Endothelial cell of umbilical vein (primary cell): ENCODE measurements around the gene PLXNA1. TPM values are rescaled to one million over a fixed set of nuclear protein-coding genes. Genes with fewer than 3 reads are reported as not detected.

ENCODE experiments used
- BruUV-seq: library from RNA; stranded (reverse); fragments of 400-500 nt; replicated peaks from 2 replicates; lab custom pipeline; 2021; lab: Mats Ljungman, UMichigan
- CTCF ChIA-PET: fragments of 300-600, 350-600 bp; sonication (Branson Sonifier 250); formaldehyde crosslinking; loops from one replicate; lab custom pipeline; 2021; ENCODE audit warnings: antibody characterized with exemption, inconsistent platforms; lab: Charles Lee
- POLR2A ChIA-PET: fragments of 300-600, 350-600 bp; sonication (Branson Sonifier 250); formaldehyde crosslinking; loops from one replicate; lab custom pipeline; 2021; ENCODE audit warnings: antibody characterized with exemption, inconsistent platforms; lab: Charles Lee
- DNase-seq: peaks from one replicate; pipeline ENCODE4 v3.0.0-alpha.2; 2011; ENCODE audit warnings: low read depth, low spot score
- FAIRE-seq: peaks from 2 replicates; lab custom pipeline; 2011; peaks lifted over from hg19 to GRCh38; lab: Jason Lieb, UNC
- H2AFZ ChIP-seq: 2 replicates; pipeline ENCODE4 v1.6.0; 2012; ENCODE audit warnings: low read depth, low read length, control low read depth, inconsistent platforms
- H3K27ac ChIP-seq: 2 replicates; pipeline ENCODE4 v1.5.1; 2011; ENCODE audit warnings: low read depth, mild to moderate bottlenecking, control low read depth, low read length, moderate library complexity; ENCODE audit not compliant: insufficient read depth
- H3K27me3 ChIP-seq, 2 experiments: 2 replicates each; pipeline versions ENCODE4 v1.6.0 to v1.6.1; 2011; ENCODE audit warnings: low read length in 2 of 2, mixed read lengths in 1 of 2; ENCODE audit not compliant: control insufficient read depth in 2 of 2, insufficient read depth in 2 of 2
- H3K36me3 ChIP-seq, 2 experiments: 2 replicates in 1 of 2; 3 replicates in 1 of 2; pipeline ENCODE4 v1.5.1; 2011; ENCODE audit warnings: low read length in 2 of 2, mild to moderate bottlenecking in 1 of 2, moderate library complexity in 1 of 2; ENCODE audit not compliant: control insufficient read depth in 2 of 2, insufficient read depth in 2 of 2; ENCODE audit errors: extremely low read depth in 1 of 2
- H3K4me1 ChIP-seq: 3 replicates; pipeline ENCODE4 v1.5.1; 2011; ENCODE audit warnings: mild to moderate bottlenecking, low read length; ENCODE audit not compliant: control insufficient read depth, insufficient read depth; ENCODE audit errors: extremely low read depth
- H3K4me2 ChIP-seq: 2 replicates; pipeline ENCODE4 v1.6.1; 2011; ENCODE audit warnings: low read length, control low read depth, mixed read lengths; ENCODE audit not compliant: insufficient read depth
- H3K4me3 ChIP-seq, 3 experiments: fragments of 200-600 bp in 1 of 3; sonication (generic), shearing (Covaris generic) in 1 of 3; replicated peaks in 1 of 3; 2 replicates each; pipeline ENCODE4 v1.5.1; 2011 to 2016; ENCODE audit warnings: control low read depth in 3 of 3, low read length in 3 of 3, mild to moderate bottlenecking in 2 of 3, inconsistent platforms in 1 of 3, low read depth in 1 of 3, moderate library complexity in 1 of 3; ENCODE audit not compliant: insufficient read depth in 1 of 3
- H3K79me2 ChIP-seq: 2 replicates; pipeline ENCODE4 v1.6.0; 2012; ENCODE audit warnings: low read length, inconsistent platforms; ENCODE audit not compliant: control insufficient read depth, insufficient read depth
- H3K9ac ChIP-seq: replicated peaks from 2 replicates; pipeline ENCODE3; 2011; ENCODE audit warnings: low read length, control low read depth; ENCODE audit not compliant: insufficient read depth; ENCODE audit errors: extremely low read depth
- H3K9me1 ChIP-seq: replicated peaks from 3 replicates; pipeline ENCODE4 v1.6.0; 2011; ENCODE audit warnings: mild to moderate bottlenecking, low read length; ENCODE audit not compliant: control insufficient read depth, insufficient read depth; ENCODE audit errors: extremely low read depth
- H3K9me3 ChIP-seq: replicated peaks from 2 replicates; pipeline ENCODE4 v1.5.1; 2012; ENCODE audit warnings: low read length, inconsistent platforms; ENCODE audit not compliant: control insufficient read depth, insufficient read depth
- H4K20me1 ChIP-seq: replicated peaks from 2 replicates; pipeline ENCODE3; 2011; ENCODE audit warnings: mild to moderate bottlenecking, low read length; ENCODE audit not compliant: control insufficient read depth, insufficient read depth; ENCODE audit errors: extremely low read depth
- EZH2 ChIP-seq: IDR thresholded peaks from 2 replicates; pipeline ENCODE4 v1.6.1; 2012; ENCODE audit warnings: borderline replicate concordance, low read depth, mild to moderate bottlenecking, moderate library complexity, low read length, inconsistent platforms; ENCODE audit not compliant: severe bottlenecking
- FOS ChIP-seq: IDR thresholded peaks from 2 replicates; pipeline ENCODE4 v1.6.1; 2011; ENCODE audit warnings: mild to moderate bottlenecking, low read length, moderate library complexity, borderline replicate concordance; ENCODE audit not compliant: insufficient read depth
- POLR2A ChIP-seq: IDR thresholded peaks from 2 replicates; pipeline ENCODE4 v1.6.1; 2012; ENCODE audit warnings: low read depth, mild to moderate bottlenecking, control low read depth, low read length
- dilution Hi-C: fragments of 300-500 bp; cut with MboI; formaldehyde crosslinking; loops from one replicate; pipeline ENCODE4 v1.15.0; 2019; ENCODE audit warnings: low sequenced_read_pairs; ENCODE audit not compliant: extremely low pct_ligation_motif_present
- intact Hi-C: fragments of 100-400 bp; cut with micrococcal nuclease; formaldehyde crosslinking; loops from one replicate; pipeline ENCODE4 v1.10.0; 2022
- polyA plus RNA-seq, 4 experiments: library from polyadenylated mRNA; depleted of rRNA in 3 of 4; stranded (reverse) in 3 of 4; unstranded in 1 of 4; fragments of >200 nt; gene quantifications; 2 replicates each; pipeline versions ENCODE4 v1.2.1 to v1.2.3, GENCODE V29; 2011 to 2012; ENCODE audit warnings: missing spikeins in 1 of 4
- total RNA-seq: library from RNA; stranded (reverse); gene quantifications from 2 replicates; pipeline ENCODE4 v1.2.3, GENCODE V29; 2021
- TF ChIP-seq, protein P1 (sequence below): IDR thresholded peaks from 2 replicates; pipeline ENCODE4 v1.6.1; 2011; ENCODE audit not compliant: insufficient read depth, insufficient read length
- TF ChIP-seq, protein P2 (sequence below), 2 donors: IDR thresholded peaks; 1 replicate in 1 of 2; 2 replicates in 1 of 2; pipeline ENCODE4 v1.5.1; 2011; ENCODE audit warnings: low read length in 2 of 2, mild to moderate bottlenecking in 2 of 2, moderate library complexity in 2 of 2, control low read depth in 1 of 2, inconsistent platforms in 1 of 2, low read depth in 1 of 2; ENCODE audit not compliant: insufficient read depth in 1 of 2; ENCODE audit errors: extremely low read depth in 1 of 2

Gene PLXNA1
- total and polyA plus RNA-seq, 2 donors (not counting 3 experiments of a cell fraction or from before 2014, with no cell fraction given), result 14.1 to 18.4 TPM

- no TSS peak for BruUV-seq
- Histone ChIP-seq H3K79me2 (no peaks in the 10 kb centered on the region), H4K20me1 (no peaks in the 10 kb centered on the region), H3K9me3 (no peaks in the 10 kb centered on the region), H3K4me3 (no peak overlapping the region), H3K36me3 (peaks cover 0 to 2% of the 10 kb centered on the region in 2 experiments), H3K4me1 (no peaks in the 10 kb centered on the region), H3K27me3 (no peaks in the 10 kb centered on the region), H3K9me1 (no peaks in the 10 kb centered on the region), H3K27ac (no peak overlapping the region), H3K9ac (no peak overlapping the region), H2AFZ (no peak overlapping the region), H3K4me2 (no peak overlapping the region)
- TF ChIP-seq, protein P1, sequence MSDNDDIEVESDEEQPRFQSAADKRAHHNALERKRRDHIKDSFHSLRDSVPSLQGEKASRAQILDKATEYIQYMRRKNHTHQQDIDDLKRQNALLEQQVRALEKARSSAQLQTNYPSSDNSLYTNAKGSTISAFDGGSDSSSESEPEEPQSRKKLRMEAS, result no peak
- no peak for TF ChIP-seq EZH2
- TF ChIP-seq, protein P2, sequence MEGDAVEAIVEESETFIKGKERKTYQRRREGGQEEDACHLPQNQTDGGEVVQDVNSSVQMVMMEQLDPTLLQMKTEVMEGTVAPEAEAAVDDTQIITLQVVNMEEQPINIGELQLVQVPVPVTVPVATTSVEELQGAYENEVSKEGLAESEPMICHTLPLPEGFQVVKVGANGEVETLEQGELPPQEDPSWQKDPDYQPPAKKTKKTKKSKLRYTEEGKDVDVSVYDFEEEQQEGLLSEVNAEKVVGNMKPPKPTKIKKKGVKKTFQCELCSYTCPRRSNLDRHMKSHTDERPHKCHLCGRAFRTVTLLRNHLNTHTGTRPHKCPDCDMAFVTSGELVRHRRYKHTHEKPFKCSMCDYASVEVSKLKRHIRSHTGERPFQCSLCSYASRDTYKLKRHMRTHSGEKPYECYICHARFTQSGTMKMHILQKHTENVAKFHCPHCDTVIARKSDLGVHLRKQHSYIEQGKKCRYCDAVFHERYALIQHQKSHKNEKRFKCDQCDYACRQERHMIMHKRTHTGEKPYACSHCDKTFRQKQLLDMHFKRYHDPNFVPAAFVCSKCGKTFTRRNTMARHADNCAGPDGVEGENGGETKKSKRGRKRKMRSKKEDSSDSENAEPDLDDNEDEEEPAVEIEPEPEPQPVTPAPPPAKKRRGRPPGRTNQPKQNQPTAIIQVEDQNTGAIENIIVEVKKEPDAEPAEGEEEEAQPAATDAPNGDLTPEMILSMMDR (IDR thresholded peaks at IDR 0.05; ENCODE audit: extremely low read depth in 1 of 2, insufficient read depth in 1 of 2, low read depth in 1 of 2, low read length in 2 of 2), result no peak
- intact Hi-C loops, result no loop called here
- dilution Hi-C loops, result no loop called here
- POLR2A ChIA-PET, result no interaction called here
- DNase-seq (no peak), FAIRE-seq (no peak)
- CTCF ChIA-PET, result no interaction called here
Measured at GRCh38 chr3:126993436-126993835, 10.5 kb downstream of the PLXNA1 start.

DNA sequence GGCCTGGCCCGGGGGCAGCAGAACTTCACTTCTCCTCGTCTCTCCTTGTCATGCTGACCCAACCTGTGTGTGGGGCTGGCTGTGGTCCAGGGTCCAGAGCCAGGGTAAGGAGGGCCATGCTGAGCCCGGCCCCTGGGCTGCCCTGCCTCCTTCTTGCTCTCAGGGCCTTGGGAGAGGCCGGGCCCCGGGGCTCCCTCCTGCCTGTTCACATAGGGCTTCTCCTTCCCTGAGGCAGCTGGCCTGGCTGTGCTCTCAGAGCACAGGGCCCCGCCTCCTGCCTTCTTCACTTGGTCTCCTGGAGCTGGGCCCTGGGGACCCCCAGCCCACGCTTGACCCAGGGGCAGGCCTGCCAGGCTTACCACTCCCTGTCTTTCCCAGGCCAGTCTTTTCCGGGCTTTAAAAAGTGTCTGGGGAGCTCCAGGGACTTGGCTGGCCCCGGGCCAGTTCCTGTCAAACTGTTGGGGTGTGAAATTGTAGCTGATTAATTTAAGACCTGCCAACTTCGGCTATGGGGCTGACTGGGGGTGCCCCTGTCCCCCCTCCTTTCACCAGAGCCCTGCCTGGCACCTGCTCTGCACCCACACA lies 11.8 kb downstream of the PLXNA1 start:
- FAIRE-seq (no peak), DNase-seq (no peak)
- intact Hi-C loops (no loop called here), dilution Hi-C loops (no loop called here)
- no peaks in the 10 kb centered on the region for H3K9me3 ChIP-seq
- H3K79me2 ChIP-seq, result no peaks in the 10 kb centered on the region
- TF ChIP-seq FOS (no peak), POLR2A (no peak)
- TF ChIP-seq, protein P2 (IDR thresholded peaks at IDR 0.05; ENCODE audit: extremely low read depth in 1 of 2, insufficient read depth in 1 of 2, low read depth in 1 of 2, low read length in 2 of 2), result no peak
- no peaks in the 10 kb centered on the region for H4K20me1 ChIP-seq
- BruUV-seq, result no TSS peak
- H3K4me3 ChIP-seq, result no peak overlapping the region
- H2AFZ ChIP-seq, result no peak overlapping the region
- H3K27ac ChIP-seq, result no peak overlapping the region
- no peaks in the 10 kb centered on the region for H3K4me1 ChIP-seq
- no peak overlapping the region for H3K9ac ChIP-seq
- H3K4me2 ChIP-seq, result no peak overlapping the region
- no peaks in the 10 kb centered on the region for H3K27me3 ChIP-seq
- ChIA-PET POLR2A (no interaction called here), CTCF (interaction anchor here (0.7 to 1.1 kb wide), 2 partner anchors 10 to 580 kb away, joined by 3 read pairs; no protein-coding TSS in a partner anchor)
- no peaks in the 10 kb centered on the region for H3K36me3 ChIP-seq
- H3K9me1 ChIP-seq, result no peaks in the 10 kb centered on the region
